Type B pancreatic cell (in vitro differentiated cells): ENCODE results near the gene CYP4F12. TPM values are rescaled to one million over a fixed set of nuclear protein-coding genes. Genes with fewer than 3 reads are reported as not detected.

Experiments
- DNase-seq: peaks from one replicate; pipeline ENCODE4 v3.0.0; 2021; ENCODE audit warnings: mixed read lengths; ENCODE audit not compliant: unreplicated experiment; ENCODE audit errors: extremely low spot score
- H3K27ac Mint-ChIP-seq: 2 replicates; pipeline ENCODE4 v1.8.0; 2021; ENCODE audit warnings: mild to moderate bottlenecking, mixed read lengths
- H3K27me3 Mint-ChIP-seq: 2 replicates; pipeline ENCODE4 v1.8.0; 2021; ENCODE audit warnings: mixed read lengths
- H3K36me3 Mint-ChIP-seq: 2 replicates; pipeline ENCODE4 v1.8.0; 2021; ENCODE audit warnings: mixed read lengths
- H3K4me1 Mint-ChIP-seq: one replicate; pipeline ENCODE4 v1.8.0; 2021; ENCODE audit warnings: mixed read lengths; ENCODE audit not compliant: unreplicated experiment
- H3K4me3 Mint-ChIP-seq: 2 replicates; pipeline ENCODE4 v1.8.0; 2021; ENCODE audit warnings: mild to moderate bottlenecking, mixed read lengths
- H3K9me3 Mint-ChIP-seq: 2 replicates; pipeline ENCODE4 v1.8.0; 2021; ENCODE audit warnings: mixed read lengths
- total RNA-seq: library from RNA; stranded (reverse); gene quantifications from 2 replicates; pipeline ENCODE4 v1.2.1, GENCODE V29; 2021; ENCODE audit warnings: low replicate concordance
- TF ChIP-seq, protein P1 (sequence below): fragments of 200-600 bp; sonication (generic); conservative IDR thresholded peaks from 2 replicates; pipeline ENCODE4 v1.5.0; 2021; ENCODE audit warnings: antibody characterized with exemption, mild to moderate bottlenecking

Gene CYP4F12
- total RNA-seq, 1 donor from 2014 or later, result 1.2 TPM

DNA sequence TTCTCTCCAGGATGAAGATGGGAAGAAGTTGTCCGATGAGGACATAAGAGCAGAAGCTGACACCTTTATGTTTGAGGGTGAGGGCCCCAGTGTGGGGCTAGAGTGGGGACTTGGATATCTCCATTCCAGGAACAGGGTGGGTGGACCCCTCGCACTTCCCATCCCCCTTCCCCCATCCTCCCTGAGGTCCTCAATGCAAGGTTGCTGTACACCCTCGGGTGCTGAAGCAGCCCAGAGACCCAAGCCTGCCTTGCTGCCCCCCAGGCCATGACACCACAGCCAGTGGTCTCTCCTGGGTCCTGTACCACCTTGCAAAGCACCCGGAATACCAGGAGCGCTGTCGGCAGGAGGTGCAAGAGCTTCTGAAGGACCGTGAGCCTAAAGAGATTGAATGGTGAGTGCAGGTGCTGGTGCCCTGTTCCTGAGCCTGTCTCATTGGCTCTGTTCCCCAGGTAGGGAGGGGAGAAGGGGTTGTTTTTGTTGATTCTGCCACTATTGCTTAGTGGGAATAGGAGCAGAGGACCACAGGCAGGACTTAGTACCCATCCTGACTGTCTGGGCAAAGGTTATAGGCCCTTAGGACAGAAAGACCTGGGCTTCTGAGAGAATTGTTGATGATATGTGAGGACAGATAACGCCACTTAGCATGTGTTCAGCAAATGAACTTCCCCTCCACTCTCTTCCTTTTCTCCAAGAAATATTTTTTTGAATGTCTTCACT, 20.2 kb upstream of the CYP4F12 start:
- no peak for DNase-seq
- H3K4me3 Mint-ChIP-seq, result no peak overlapping the region
- H3K27me3 Mint-ChIP-seq, result no peaks in the 10 kb centered on the region
- TF ChIP-seq, protein P1, sequence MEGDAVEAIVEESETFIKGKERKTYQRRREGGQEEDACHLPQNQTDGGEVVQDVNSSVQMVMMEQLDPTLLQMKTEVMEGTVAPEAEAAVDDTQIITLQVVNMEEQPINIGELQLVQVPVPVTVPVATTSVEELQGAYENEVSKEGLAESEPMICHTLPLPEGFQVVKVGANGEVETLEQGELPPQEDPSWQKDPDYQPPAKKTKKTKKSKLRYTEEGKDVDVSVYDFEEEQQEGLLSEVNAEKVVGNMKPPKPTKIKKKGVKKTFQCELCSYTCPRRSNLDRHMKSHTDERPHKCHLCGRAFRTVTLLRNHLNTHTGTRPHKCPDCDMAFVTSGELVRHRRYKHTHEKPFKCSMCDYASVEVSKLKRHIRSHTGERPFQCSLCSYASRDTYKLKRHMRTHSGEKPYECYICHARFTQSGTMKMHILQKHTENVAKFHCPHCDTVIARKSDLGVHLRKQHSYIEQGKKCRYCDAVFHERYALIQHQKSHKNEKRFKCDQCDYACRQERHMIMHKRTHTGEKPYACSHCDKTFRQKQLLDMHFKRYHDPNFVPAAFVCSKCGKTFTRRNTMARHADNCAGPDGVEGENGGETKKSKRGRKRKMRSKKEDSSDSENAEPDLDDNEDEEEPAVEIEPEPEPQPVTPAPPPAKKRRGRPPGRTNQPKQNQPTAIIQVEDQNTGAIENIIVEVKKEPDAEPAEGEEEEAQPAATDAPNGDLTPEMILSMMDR, result no peak
- peaks cover 12% of the 10 kb centered on the region for H3K9me3 Mint-ChIP-seq
- H3K36me3 Mint-ChIP-seq, result no peaks in the 10 kb centered on the region
- H3K27ac Mint-ChIP-seq, result no peak overlapping the region
- H3K4me1 Mint-ChIP-seq, result no peaks in the 10 kb centered on the region

DNA sequence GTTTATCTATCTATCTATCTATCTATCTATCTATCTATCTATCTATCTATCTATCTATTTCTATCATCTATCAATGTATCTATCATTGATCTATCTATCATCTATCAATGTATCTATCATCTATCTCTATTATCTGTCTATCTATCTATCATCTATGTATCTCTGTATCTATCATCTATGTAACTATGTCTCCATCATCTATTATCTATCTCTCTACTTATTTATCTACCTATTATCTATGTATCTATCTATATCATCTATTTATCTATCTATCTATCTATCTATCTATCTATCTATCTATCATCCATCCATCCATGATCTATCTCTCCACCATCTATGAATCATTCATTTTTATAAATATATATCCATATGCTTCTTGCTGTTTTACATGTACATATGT, 16.4 kb upstream of the CYP4F12 start:
- Mint-ChIP-seq H3K27ac (no peak overlapping the region), H3K9me3 (no peaks in the 10 kb centered on the region), H3K4me3 (no peak overlapping the region), H3K4me1 (no peaks in the 10 kb centered on the region), H3K36me3 (no peaks in the 10 kb centered on the region), H3K27me3 (no peaks in the 10 kb centered on the region)
- TF ChIP-seq, protein P1, result no peak
- no peak for DNase-seq

DNA sequence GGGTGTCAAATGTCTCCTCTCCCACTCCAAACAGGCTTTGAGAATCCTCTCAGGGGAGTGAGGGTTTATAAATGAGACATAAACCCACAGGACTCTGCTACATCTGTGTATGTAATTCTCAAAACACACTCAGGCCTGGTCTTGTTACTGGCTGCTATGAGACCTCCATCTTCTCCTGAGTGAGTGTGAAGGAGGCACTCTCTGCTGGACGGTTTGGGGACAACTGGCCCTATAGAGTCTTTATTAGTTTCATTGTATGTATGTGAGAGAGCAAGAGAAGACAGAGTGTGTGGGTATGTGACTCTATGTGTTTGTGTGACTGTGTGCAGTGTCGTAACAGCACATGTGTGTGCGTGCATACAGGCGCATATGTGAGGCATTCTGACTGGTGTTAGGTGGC, 9.6 kb upstream of the CYP4F12 start:
- H3K9me3 Mint-ChIP-seq, result no peaks in the 10 kb centered on the region
- no peaks in the 10 kb centered on the region for H3K4me1 Mint-ChIP-seq
- no peak overlapping the region for H3K4me3 Mint-ChIP-seq
- TF ChIP-seq, protein P1, result no peak
- H3K36me3 Mint-ChIP-seq, result no peaks in the 10 kb centered on the region
- DNase-seq, result no peak
- no peak overlapping the region for H3K27ac Mint-ChIP-seq
- H3K27me3 Mint-ChIP-seq, result no peaks in the 10 kb centered on the region

DNA sequence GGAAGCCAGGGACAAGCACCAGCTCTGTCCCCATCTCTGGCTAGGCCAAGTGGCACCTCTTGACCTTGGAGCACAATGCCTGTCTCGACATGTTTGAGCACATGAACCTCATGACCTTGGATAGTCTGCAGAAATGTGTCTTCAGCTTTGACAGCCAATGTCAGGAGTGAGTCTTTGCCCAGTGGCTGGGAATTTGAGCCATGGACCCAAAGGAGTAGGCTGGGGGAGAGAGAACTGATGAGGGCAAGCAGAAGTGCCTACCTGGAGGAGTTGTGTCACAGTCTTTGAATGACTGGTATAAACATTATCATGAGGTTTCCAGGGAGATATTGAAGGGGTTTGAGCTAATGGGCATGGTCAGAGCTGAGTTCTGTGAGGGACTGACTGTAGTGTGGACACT, 6.7 kb upstream of the CYP4F12 start:
- Mint-ChIP-seq H3K36me3 (no peaks in the 10 kb centered on the region), H3K27me3 (no peaks in the 10 kb centered on the region), H3K27ac (no peak overlapping the region), H3K4me1 (no peaks in the 10 kb centered on the region), H3K4me3 (no peak overlapping the region), H3K9me3 (no peaks in the 10 kb centered on the region)
- TF ChIP-seq, protein P1, result no peak
- DNase-seq, result no peak

DNA sequence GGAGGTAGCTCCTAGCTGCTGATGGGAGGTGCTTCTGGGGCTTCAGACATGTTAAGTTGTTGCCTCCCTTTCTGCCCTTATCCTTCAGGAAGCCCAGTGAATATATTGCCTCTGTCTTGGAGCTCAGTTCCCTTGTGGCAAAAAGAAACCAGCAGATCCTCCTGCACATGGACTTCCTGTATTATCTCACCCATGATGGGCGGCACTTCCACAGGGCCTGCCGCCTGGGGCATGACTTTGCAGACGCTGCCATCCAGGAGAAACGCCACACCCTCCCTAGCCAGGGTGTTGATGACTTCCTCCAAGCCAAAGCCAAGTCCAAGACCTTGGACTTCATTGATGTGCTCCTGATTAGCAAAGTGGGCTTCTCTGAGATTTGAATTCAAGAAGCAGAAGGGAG, 6.0 kb upstream of the CYP4F12 start:
- Mint-ChIP-seq H3K4me1 (no peaks in the 10 kb centered on the region), H3K4me3 (no peak overlapping the region), H3K27ac (no peak overlapping the region), H3K9me3 (no peaks in the 10 kb centered on the region), H3K27me3 (no peaks in the 10 kb centered on the region), H3K36me3 (no peaks in the 10 kb centered on the region)
- DNase-seq, result no peak
- TF ChIP-seq, protein P1, result no peak
